Measurements from ENCODE around the gene CRAMP1. TPM values are rescaled to one million over a fixed set of nuclear protein-coding genes. Genes with fewer than 3 reads are reported as not detected.

CRAMP1 gene
- total RNA-seq, 1 donor from 2014 or later, result 12.3 TPM

- H3K27me3 ChIP-seq (ENCODE audit: low read depth), result no peaks in the 10 kb centered on the region
- intact Hi-C loops (cut with micrococcal nuclease), result no loop called here
- no peak for TF ChIP-seq CTCF (IDR thresholded peaks at IDR 0.05; ENCODE audit: borderline replicate concordance)
- no peaks in the 10 kb centered on the region for H3K9me3 ChIP-seq (replicated peaks)
- no peak overlapping the region for H3K27ac ChIP-seq (replicated peaks)
- H3K4me1 ChIP-seq, result no peaks in the 10 kb centered on the region
- no peak overlapping the region for H3K4me3 ChIP-seq
- DNase-seq, result no peak
- peaks cover 52% of the 10 kb centered on the region for H3K36me3 ChIP-seq
These were observed 32.9 kb upstream of the CRAMP1 start for GRCh38 chr16:1579214-1579613.

- no peaks in the 10 kb centered on the region for H3K27me3 ChIP-seq (ENCODE audit: low read depth)
- TF ChIP-seq CTCF (IDR thresholded peaks at IDR 0.05; ENCODE audit: borderline replicate concordance), result no peak
- intact Hi-C loops (cut with micrococcal nuclease), result no loop called here
- H3K4me3 ChIP-seq, result no peak overlapping the region
- no peaks in the 10 kb centered on the region for H3K9me3 ChIP-seq (replicated peaks)
- DNase-seq, result no peak
- no peaks in the 10 kb centered on the region for H3K4me1 ChIP-seq
- H3K27ac ChIP-seq (replicated peaks), result no peak overlapping the region
- peaks cover 60% of the 10 kb centered on the region for H3K36me3 ChIP-seq
These were observed 31.9 kb upstream of the CRAMP1 start for GRCh38 chr16:1580256-1580655.

- no peak for DNase-seq
- TF ChIP-seq CTCF (IDR thresholded peaks at IDR 0.05; ENCODE audit: borderline replicate concordance), result no peak
- intact Hi-C loops (cut with micrococcal nuclease), result no loop called here
These were observed 31.2 kb upstream of the CRAMP1 start for GRCh38 chr16:1580956-1581355.

GRCh38 chr16:1581804-1582203 is 30.4 kb upstream of the CRAMP1 start:
- peaks cover 66% of the 10 kb centered on the region for H3K36me3 ChIP-seq
- no peaks in the 10 kb centered on the region for H3K27me3 ChIP-seq (ENCODE audit: low read depth)
- no peak for TF ChIP-seq CTCF (IDR thresholded peaks at IDR 0.05; ENCODE audit: borderline replicate concordance)
- no peaks in the 10 kb centered on the region for H3K4me1 ChIP-seq
- intact Hi-C loops (cut with micrococcal nuclease), result no loop called here
- H3K4me3 ChIP-seq, result no peak overlapping the region
- H3K9me3 ChIP-seq (replicated peaks), result no peaks in the 10 kb centered on the region
- H3K27ac ChIP-seq (replicated peaks), result no peak overlapping the region
- DNase-seq, result no peak

More at GRCh38 chr16:1580956-1581355, 31.2 kb upstream of the CRAMP1 start:
- Histone ChIP-seq H3K4me3 (no peak overlapping the region), H3K9me3 (replicated peaks) (no peaks in the 10 kb centered on the region), H3K36me3 (peaks cover 61% of the 10 kb centered on the region), H3K27me3 (ENCODE audit: low read depth) (no peaks in the 10 kb centered on the region), H3K27ac (replicated peaks) (no peak overlapping the region), H3K4me1 (no peaks in the 10 kb centered on the region)

GRCh38 chr16:1583180-1583579 is 29.0 kb upstream of the CRAMP1 start:
- H3K36me3 ChIP-seq, result peaks cover 72% of the 10 kb centered on the region
- no peaks in the 10 kb centered on the region for H3K27me3 ChIP-seq (ENCODE audit: low read depth)
- DNase-seq, result no peak
- intact Hi-C loops (cut with micrococcal nuclease), result no loop called here
- TF ChIP-seq CTCF (IDR thresholded peaks at IDR 0.05; ENCODE audit: borderline replicate concordance), result no peak
- H3K4me1 ChIP-seq, result no peaks in the 10 kb centered on the region
- H3K9me3 ChIP-seq (replicated peaks), result no peaks in the 10 kb centered on the region
- H3K4me3 ChIP-seq, result no peak overlapping the region
- no peak overlapping the region for H3K27ac ChIP-seq (replicated peaks)
